HG02970 (cell line): Measurements from ENCODE around the gene DRD2.

Experiments
- ATAC-seq: cut with Tn5 transposase; IDR thresholded peaks from one replicate; pipeline ENCODE4 v1.9.1; 2021; ENCODE audit warnings: mild to moderate bottlenecking, moderate library complexity, moderate number of reproducible peaks; ENCODE audit not compliant: unreplicated experiment, low FRiP score

The DRD2 gene

DNA sequence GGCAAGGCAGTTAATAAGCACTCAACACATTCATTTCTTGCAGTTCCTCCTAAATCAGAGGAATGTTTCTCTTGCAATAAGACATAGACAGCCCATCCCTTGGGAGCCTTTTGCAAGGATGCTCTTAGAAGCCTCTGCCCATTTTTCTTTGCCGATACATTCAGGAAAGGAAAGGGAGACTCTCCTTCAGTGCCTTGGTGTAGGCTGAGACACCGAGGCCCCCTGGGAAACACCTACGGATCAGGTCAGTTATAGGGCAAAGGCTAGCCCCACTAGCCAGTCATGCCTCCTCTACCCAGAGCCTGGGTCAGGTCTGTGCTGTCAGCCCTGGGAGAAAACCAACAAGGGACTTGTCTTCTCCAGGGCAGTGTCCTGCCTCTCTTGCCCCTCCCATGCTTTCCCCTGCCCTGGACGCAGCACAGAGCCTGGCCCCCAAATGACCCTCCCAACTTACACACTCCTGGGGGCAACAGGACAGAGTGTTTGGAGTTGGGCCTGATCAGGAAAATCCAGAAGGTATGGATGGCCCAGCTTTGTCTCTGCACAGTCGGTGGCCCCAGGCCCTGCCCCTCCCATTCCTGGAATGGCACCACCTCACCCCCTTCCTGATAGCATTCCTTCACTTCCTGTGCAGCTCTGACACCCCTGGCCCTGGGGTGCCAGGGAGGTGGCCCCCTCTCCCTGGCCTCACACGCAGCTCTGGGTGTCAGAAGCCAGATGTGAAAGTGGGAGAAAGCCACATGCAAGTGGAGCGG is 69.3 kb downstream of the DRD2 start:
- ATAC-seq = no peak

DNA sequence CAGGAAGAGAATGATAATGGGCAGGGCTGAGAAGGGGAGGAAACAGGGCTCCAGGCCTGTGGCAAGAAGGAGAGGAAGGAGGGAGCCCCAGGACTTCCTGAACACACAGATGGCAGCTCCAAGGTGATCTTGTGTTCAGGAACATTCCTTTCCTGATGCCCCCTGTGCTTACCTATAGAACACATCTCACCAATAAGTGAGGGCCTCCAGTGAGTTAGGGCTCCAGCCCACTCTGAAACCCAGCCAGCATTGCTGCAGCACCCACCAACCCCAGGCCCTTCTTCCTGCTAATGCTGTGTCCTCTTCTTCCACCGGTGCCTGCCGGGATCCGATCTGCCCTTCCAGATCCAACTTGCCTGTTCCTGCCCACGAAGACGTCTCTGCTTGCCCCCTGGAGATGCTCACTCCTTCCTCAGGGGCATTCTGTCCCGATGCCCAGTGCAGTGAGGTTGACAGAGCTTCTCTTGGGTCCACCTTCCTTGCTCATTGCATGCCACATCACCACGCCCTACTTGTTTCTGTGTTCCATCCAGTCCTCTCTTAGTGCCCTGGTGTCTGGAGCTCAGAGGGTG is 70.3 kb downstream of the DRD2 start:
- ATAC-seq = no peak

- ATAC-seq = no peak
Measured at GRCh38 chr11:113401718-113402117, 73.5 kb downstream of the DRD2 start.

DNA sequence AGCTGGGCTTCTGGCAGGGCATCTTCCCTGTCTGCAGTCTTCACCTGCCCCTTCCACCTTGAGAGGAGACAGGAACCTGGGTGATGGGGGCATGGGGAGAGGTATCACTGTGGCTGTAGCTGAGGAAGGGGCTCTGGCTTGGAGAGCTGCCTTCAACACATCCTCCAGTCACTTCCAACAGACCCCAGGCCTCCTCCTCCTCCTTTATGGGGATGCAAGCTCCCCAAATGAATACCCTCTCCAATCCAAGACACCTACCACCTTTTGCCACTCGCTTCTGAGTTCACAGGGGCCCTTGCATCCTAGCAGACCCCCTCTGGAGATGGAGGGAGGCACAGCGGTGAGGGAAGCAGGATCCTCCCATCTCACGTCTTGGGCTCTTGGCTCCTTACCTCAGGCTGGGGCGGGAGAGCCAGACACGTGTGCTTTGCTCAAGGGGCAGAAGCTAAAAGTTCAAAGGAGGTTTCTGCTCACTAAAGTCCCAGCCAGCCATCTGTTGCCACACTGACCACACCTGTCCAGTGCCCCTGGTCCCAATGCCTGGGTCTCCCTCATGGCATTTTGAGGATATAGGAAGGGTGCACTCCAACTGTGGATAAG is 74.5 kb downstream of the DRD2 start:
- no peak for ATAC-seq

DNA sequence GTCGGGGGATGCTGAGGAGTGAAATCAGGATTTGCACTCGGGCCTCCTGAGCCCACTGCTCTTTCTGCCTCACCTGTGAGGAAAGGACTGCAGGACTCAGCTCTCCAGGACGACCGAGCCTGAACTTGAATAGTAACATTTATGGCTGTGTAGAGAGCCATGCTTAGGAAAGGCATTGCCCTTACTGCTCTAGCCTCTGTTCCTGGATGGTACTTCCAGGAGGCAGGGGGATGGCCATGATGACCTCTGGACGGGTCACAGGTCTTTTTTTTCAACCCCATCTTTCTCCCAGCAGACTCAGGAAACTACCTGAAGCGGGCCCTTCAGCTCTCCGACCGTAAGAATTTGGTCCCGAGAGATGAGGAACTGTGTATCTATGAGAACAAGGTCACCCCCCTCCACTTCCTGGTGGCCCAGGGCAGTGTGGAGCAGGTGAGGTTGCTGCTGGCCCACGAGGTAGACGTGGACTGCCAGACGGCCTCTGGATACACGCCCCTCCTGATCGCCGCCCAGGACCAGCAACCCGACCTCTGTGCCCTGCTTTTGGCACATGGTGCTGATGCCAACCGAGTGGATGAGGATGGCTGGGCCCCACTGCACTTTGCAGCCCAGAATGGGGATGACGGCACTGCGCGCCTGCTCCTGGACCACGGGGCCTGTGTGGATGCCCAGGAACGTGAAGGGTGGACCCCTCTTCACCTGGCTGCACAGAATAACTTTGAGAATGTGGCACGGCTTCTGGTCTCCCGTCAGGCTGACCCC is 76.3 kb downstream of the DRD2 start:
- no peak for ATAC-seq

DNA sequence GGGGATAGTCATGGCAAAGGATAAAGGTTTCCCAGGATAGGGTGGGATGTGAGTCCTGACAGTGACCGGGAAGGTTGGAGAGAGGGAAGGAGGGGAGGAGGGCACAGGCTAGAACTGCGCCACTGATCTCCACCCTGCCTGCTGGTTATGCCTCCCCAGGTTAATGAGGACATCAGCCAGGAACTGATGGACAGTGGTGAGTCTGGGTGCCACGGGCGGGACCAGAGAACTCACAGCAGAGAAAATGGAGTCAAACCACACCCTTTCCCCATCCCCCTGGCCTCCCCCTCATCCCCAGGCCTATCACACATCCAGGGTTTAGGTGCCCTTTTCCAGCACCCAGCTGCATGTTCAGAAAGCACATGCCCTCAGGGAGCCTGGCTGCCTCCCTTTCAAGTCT is 77.4 kb downstream of the DRD2 start:
- ATAC-seq = no peak

DNA sequence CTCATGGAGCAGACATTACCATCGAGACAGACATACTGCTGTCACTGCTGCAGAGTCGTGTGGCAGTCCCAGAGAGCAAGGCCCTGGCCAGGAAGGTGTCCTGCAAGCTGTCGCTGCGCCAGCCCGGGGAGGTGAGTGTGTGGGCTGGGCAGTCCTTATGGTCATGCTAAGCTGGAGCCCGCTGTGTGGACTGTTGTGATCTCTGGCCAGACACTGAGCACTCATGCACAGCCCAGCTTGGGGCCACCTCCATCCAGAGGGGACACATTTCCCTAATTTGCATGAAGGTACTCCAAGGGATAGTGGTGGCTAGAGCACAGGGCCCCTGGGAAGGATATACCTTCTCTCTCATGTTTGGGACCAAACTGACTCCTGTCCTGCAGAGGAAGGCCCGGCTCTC is 78.0 kb downstream of the DRD2 start:
- ATAC-seq = no peak

DNA sequence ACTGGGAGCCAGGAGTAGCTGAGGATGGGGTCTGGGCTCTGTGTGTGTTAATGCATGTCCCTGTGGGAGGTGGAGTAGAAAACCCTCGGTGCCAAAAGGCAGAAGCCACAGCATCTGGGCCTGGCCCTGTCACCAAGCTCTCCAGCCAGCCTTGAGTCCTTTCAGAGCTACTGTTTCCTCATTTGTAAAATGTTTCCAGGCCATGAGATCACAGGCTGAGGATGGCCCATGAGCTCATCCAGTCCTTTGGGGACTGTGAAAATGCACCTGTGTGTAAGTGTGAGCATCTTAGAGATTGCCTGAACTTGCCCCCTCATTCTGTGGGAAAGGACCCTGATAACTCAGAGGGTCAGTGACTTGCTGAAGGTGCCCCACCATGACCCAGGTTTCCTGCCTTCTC is 78.5 kb downstream of the DRD2 start:
- ATAC-seq = no peak

DNA sequence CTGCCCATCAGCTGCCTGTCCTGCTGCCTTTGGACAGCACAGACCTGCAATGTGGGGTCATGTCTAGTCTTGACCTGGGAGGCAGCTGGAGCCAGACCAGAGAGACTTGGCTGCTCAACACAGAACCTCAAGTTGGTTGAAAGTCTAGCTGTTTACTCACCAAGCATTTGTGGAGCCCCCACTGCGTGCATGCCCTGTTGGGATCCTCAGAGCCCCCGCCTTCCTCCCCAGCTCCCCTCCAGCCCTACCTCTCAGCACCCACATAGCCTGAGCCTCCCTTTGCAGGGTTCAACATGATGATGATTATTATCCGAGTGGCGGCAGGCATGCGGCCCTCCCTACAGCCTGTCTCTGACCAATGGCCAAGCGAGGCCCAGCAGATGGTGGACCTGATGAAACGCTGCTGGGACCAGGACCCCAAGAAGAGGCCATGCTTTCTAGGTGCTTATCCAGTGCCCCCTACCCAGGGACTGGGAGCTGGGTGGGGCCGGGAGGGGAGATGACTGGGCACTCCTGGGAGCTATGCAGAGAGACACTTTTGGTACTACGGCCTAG is 79.3 kb downstream of the DRD2 start:
- no peak for ATAC-seq

DNA sequence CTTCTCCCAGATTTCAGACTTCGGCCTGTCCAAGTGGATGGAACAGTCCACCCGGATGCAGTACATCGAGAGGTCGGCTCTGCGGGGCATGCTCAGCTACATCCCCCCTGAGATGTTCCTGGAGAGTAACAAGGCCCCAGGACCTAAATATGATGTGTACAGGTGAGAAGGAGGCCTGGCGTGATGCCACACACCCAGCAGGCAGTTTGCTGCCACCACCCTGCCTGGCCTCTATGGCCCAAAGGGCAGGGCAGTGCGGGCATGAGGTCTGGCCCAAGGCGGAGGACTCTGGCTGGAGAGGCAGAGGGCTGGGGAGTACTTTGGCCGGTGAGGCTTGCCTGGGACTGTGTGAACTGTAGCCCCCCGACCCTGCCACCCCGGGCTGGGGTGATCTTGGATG is 80.3 kb downstream of the DRD2 start:
- no peak for ATAC-seq

GRCh38 chr11:113393501-113393985 is 81.7 kb downstream of the DRD2 start:
- no peak for ATAC-seq

DNA sequence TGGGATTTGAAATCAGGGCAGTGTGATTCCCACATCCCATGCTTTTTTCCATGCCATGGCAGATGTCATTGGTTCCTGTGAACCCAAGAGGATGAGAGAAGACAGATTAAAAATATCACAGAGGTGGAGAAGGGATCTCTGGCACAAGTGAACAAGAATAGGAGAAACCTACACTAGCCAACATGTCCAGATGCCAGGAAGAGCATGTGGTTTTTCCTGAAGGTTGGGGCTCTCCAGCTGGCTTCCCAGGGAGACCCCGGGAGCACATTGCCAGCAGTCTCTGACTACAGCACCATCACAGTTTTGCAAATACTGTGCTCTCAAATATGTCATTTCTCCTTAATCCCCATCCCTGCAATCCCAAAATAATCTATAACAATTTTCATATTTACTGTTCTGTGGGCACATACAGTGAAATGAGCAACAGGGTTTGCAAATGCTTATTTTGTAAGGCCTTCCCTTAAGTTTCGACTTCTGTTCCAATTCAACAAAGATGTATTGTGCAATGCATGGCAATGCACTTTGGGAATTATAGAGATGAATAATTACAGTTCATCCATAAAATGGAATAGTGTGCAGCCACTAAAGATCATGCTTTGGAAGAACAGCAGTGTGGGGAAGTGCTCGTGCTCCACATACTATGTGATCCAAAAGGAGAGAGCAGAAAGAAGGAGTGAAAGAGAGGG is 82.8 kb downstream of the DRD2 start:
- ATAC-seq = no peak

- no peak for ATAC-seq
Measured at GRCh38 chr11:113389272-113389671, 85.9 kb downstream of the DRD2 start.

- ATAC-seq = no peak
Measured at GRCh38 chr11:113387605-113388211, 87.5 kb downstream of the DRD2 start, which contains the start of gene ANKK1. TSS of gene ANKK1 (plus strand) at chr11:113387779. CDS start at chr11:113387885, 106 bp downstream.

DNA sequence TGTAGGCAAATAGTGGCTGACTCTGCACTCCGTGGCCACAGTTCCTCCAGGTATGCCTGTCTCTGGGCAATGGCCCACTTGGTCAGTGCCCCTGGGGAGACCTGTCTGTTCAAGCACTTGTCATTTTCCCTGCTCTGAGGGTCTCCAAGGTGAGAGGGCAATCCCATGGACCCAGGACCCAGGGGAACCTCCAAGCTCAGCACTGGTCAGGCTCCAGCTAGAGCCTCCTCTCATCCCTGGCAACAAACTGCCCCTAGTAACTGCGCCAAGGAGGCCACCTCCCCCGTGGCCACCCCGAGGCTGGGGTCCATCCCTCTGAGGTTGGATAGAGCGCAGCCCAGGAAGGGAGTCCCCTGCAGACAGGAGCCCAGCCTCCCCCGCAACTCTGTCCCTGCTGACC is 88.3 kb downstream of the DRD2 start:
- no peak for ATAC-seq

- ATAC-seq = no peak
Measured at GRCh38 chr11:113385749-113386148, 89.4 kb downstream of the DRD2 start.

DNA sequence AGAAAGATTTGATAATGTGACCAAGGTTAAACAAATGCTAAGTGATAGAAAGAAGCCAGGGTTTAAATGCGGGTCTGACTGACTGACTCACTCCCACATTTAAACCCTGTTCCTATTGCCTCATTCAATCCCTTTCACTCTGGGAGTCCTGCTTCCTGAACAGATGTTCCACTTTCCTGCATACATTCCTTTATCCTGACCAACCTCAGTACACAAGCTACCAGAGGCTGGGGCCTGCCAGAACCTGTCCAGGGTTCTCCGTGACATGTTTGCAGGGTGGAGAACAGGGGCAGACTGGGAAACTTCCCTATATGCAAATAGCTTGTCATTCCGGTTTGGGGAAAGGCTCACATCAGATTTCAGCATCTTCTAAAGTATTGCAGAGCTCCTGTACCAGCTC is 90.6 kb downstream of the DRD2 start:
- ATAC-seq = no peak

GRCh38 chr11:113382121-113382520 is 93.1 kb downstream of the DRD2 start:
- ATAC-seq = no peak

- ATAC-seq = no peak
Measured at GRCh38 chr11:113378692-113379091, 96.5 kb downstream of the DRD2 start.
